ENCODE data around the gene CFAP43.
A peak's percentile ranks its signal among the peaks of the same experiment; 100 is the strongest.

Gene CFAP43

DNA sequence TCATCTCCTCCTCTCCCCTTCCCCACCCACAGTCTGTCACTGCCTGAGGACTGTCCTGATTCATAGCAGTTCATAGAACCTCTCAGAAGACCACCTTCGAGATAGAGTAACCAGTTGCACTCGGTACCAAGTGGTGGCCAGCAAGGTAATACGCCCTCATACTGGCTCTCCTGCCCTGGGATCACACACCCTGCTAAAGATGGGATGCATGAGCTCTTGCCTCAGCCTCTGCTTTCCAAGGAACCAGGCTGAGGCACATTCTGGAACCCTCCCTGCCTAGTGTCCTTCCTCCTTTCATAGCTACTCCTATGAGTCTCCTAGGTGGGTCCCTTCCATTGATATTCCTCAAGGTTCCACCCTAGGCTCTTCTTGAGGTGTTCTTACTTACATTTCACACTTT lies 15.5 kb downstream of the CFAP43 start:
- H2BK120ac ChIP-seq (ENCODE audit: low read depth, low read length): no peak overlapping the region
- no CpG with 5 or more reads among the region's 3 CpGs for WGBS (ENCODE audit: extremely low coverage, insufficient coverage, low lambda C conversion rate)
- H3K27ac ChIP-seq (ENCODE audit: low read depth, low read length): no peak overlapping the region
- H4K8ac ChIP-seq (ENCODE audit: low read depth, low read length): no peak overlapping the region
- no peak overlapping the region for H3K56ac ChIP-seq (ENCODE audit: low read length)
- no peaks in the 10 kb centered on the region for H3K27me3 ChIP-seq (ENCODE audit: insufficient read depth, low read length, poor library complexity)
- H2BK15ac ChIP-seq (replicated peaks; ENCODE audit: low read depth): no peak overlapping the region
- no peak overlapping the region for H3K23ac ChIP-seq (ENCODE audit: low read length)
- H3K79me1 ChIP-seq (ENCODE audit: low read length): no peaks in the 10 kb centered on the region
- H3K79me2 ChIP-seq (ENCODE audit: control insufficient read depth, insufficient read depth, low read length): no peaks in the 10 kb centered on the region
- no peak overlapping the region for H2BK5ac ChIP-seq (ENCODE audit: low read length)
- no peak overlapping the region for H3K18ac ChIP-seq (ENCODE audit: low read length)
- no peaks in the 10 kb centered on the region for H3K36me3 ChIP-seq (ENCODE audit: control insufficient read depth, insufficient read depth, low read length)
- H3K4me1 ChIP-seq (ENCODE audit: control insufficient read depth, low read depth, low read length): no peaks in the 10 kb centered on the region
- H2AK5ac ChIP-seq (ENCODE audit: low read length): no peak overlapping the region
- no peak overlapping the region for H3K4me3 ChIP-seq (ENCODE audit: low read length)
- DNase-seq: no peak
- H3K4me2 ChIP-seq (ENCODE audit: low read length): no peak overlapping the region
- no peak overlapping the region for H3K4ac ChIP-seq (ENCODE audit: low read depth, low read length)
- H3K9ac ChIP-seq (ENCODE audit: low read length): no peak overlapping the region
- no peak overlapping the region for H4K5ac ChIP-seq (ENCODE audit: low read length)

DNA sequence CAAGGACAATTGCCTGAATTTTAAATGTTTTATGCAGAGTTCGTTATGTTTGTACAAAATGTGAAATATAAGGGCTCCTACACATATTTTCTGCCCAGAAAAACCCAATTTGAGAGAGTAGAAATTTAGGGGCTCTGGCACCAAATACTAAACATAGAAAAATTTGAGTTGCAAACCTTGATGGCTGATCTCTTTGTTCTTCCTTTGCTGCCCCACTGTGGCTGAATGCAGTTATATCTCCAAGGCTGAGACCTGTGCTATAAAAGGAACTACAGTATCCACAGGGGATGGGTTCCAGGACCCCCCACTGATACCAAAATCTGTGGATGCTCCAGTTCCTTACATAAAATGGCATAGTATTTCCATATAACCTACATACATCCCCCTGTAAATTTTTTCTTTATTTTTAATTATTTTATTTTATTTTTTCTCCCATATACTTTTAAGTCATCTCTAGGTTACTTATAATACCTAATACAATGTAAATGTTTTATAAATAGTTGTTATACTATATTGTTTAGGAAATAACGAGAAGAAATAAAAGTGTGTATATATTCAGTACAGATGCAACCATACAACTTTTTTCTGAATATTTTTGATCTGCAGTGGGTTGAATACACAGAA lies 22.5 kb downstream of the CFAP43 start:
- Histone ChIP-seq H4K5ac (ENCODE audit: low read length) (no peak overlapping the region), H3K36me3 (ENCODE audit: control insufficient read depth, insufficient read depth, low read length) (no peaks in the 10 kb centered on the region), H3K18ac (ENCODE audit: low read length) (no peak overlapping the region), H2AK5ac (ENCODE audit: low read length) (no peak overlapping the region), H4K8ac (ENCODE audit: low read depth, low read length) (no peak overlapping the region), H3K56ac (ENCODE audit: low read length) (no peak overlapping the region), H3K79me1 (ENCODE audit: low read length) (no peaks in the 10 kb centered on the region), H3K23ac (ENCODE audit: low read length) (no peak overlapping the region), H3K4ac (ENCODE audit: low read depth, low read length) (no peak overlapping the region), H3K79me2 (ENCODE audit: control insufficient read depth, insufficient read depth, low read length) (no peaks in the 10 kb centered on the region), H2BK5ac (ENCODE audit: low read length) (no peak overlapping the region), H3K4me2 (ENCODE audit: low read length) (no peak overlapping the region), H3K9ac (ENCODE audit: low read length) (no peak overlapping the region), H3K4me1 (ENCODE audit: control insufficient read depth, low read depth, low read length) (no peaks in the 10 kb centered on the region), H3K27me3 (ENCODE audit: insufficient read depth, low read length, poor library complexity) (no peaks in the 10 kb centered on the region), H3K27ac (ENCODE audit: low read depth, low read length) (no peak overlapping the region), H2BK15ac (replicated peaks; ENCODE audit: low read depth) (no peak overlapping the region), H2BK120ac (ENCODE audit: low read depth, low read length) (no peak overlapping the region), H3K4me3 (ENCODE audit: low read length) (no peak overlapping the region)
- WGBS (ENCODE audit: extremely low coverage, insufficient coverage, low lambda C conversion rate): no CpG with 5 or more reads among the region's 2 CpGs
- DNase-seq: peak; percentile 73

DNA sequence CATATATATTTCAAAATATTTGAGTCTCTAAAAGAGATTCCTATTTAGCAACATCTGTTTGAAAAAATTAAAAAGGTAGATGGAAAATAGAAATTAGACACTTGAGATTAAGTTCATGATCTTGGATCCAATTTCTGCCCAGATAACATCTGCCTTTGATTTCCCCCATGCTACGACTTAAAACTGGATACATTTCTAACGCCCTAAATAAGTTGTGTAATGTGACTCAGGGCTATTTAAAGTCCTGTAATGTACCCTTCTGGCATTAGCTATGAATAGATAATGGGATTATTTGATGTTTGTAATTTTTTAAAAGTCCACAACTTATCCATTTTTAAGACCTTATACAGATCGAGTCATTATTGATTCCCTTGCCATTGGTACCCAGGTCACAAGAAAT lies 23.4 kb downstream of the CFAP43 start:
- H3K4me1 ChIP-seq (ENCODE audit: control insufficient read depth, low read depth, low read length): no peaks in the 10 kb centered on the region
- no peak overlapping the region for H3K4me2 ChIP-seq (ENCODE audit: low read length)
- no peaks in the 10 kb centered on the region for H3K36me3 ChIP-seq (ENCODE audit: control insufficient read depth, insufficient read depth, low read length)
- no peak overlapping the region for H2BK15ac ChIP-seq (replicated peaks; ENCODE audit: low read depth)
- H3K27ac ChIP-seq (ENCODE audit: low read depth, low read length): no peak overlapping the region
- H3K9ac ChIP-seq (ENCODE audit: low read length): no peak overlapping the region
- no peak overlapping the region for H2BK5ac ChIP-seq (ENCODE audit: low read length)
- no peak overlapping the region for H3K18ac ChIP-seq (ENCODE audit: low read length)
- H2BK120ac ChIP-seq (ENCODE audit: low read depth, low read length): no peak overlapping the region
- H3K4ac ChIP-seq (ENCODE audit: low read depth, low read length): no peak overlapping the region
- H3K23ac ChIP-seq (ENCODE audit: low read length): no peak overlapping the region
- no peaks in the 10 kb centered on the region for H3K79me1 ChIP-seq (ENCODE audit: low read length)
- H3K56ac ChIP-seq (ENCODE audit: low read length): no peak overlapping the region
- no peaks in the 10 kb centered on the region for H3K79me2 ChIP-seq (ENCODE audit: control insufficient read depth, insufficient read depth, low read length)
- no peak for DNase-seq
- no peak overlapping the region for H4K5ac ChIP-seq (ENCODE audit: low read length)
- H2AK5ac ChIP-seq (ENCODE audit: low read length): no peak overlapping the region
- WGBS (ENCODE audit: extremely low coverage, insufficient coverage, low lambda C conversion rate): no CpG with 5 or more reads among the region's 3 CpGs
- no peaks in the 10 kb centered on the region for H3K27me3 ChIP-seq (ENCODE audit: insufficient read depth, low read length, poor library complexity)
- H4K8ac ChIP-seq (ENCODE audit: low read depth, low read length): no peak overlapping the region
- H3K4me3 ChIP-seq (ENCODE audit: low read length): no peak overlapping the region

DNA sequence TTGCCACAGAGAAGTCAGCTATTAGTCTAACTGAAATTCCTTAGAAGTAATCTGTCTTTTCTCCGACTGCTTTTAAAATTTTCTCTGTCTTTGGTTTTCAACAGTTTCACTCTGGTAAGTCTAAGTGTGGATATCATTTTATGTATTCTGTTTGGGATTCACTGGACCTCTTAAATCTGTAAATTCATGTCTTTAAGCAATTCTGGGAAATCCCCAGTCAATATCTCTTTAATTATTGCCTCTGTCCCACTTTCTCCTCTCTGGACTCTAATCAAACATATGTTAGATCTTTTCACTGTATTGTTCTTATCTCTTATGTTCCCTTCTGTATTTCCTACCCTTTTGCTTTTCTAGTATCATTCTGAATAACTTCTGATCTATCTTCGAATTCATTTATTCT lies 29.9 kb downstream of the CFAP43 start:
- Histone ChIP-seq H2BK15ac (replicated peaks; ENCODE audit: low read depth) (no peak overlapping the region), H3K9ac (ENCODE audit: low read length) (no peak overlapping the region), H4K8ac (ENCODE audit: low read depth, low read length) (no peak overlapping the region), H4K5ac (ENCODE audit: low read length) (no peak overlapping the region), H3K56ac (ENCODE audit: low read length) (no peak overlapping the region), H3K36me3 (ENCODE audit: control insufficient read depth, insufficient read depth, low read length) (no peaks in the 10 kb centered on the region), H3K4me2 (ENCODE audit: low read length) (no peak overlapping the region), H2AK5ac (ENCODE audit: low read length) (no peak overlapping the region), H3K4me3 (ENCODE audit: low read length) (no peak overlapping the region), H3K4ac (ENCODE audit: low read depth, low read length) (no peak overlapping the region), H2BK120ac (ENCODE audit: low read depth, low read length) (no peak overlapping the region), H3K27me3 (ENCODE audit: insufficient read depth, low read length, poor library complexity) (no peaks in the 10 kb centered on the region), H3K27ac (ENCODE audit: low read depth, low read length) (no peak overlapping the region), H2BK5ac (ENCODE audit: low read length) (no peak overlapping the region), H3K79me1 (ENCODE audit: low read length) (no peaks in the 10 kb centered on the region), H3K18ac (ENCODE audit: low read length) (no peak overlapping the region), H3K79me2 (ENCODE audit: control insufficient read depth, insufficient read depth, low read length) (no peaks in the 10 kb centered on the region), H3K23ac (ENCODE audit: low read length) (no peak overlapping the region), H3K4me1 (ENCODE audit: control insufficient read depth, low read depth, low read length) (peaks cover 5% of the 10 kb centered on the region)
- no CpG with 5 or more reads among the region's 2 CpGs for WGBS (ENCODE audit: extremely low coverage, insufficient coverage, low lambda C conversion rate)
- DNase-seq: no peak

DNA sequence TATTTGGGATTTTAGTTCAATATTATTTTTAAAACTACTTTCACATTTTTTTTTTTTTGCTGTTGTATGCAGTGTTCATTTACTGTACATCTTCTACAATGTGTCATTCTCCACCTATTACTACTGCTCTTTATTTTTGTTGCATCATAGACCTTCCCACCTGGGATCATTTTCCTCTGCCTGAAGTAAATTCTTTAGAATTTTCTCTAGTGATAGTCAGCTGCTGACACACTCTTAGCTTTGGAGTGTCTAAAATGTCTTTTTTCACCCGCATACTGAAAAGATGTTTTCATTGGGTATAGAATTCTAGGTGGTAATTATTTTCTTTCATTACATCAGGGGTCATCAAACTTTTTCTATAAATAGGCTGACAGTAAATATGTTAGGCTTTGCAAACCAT lies 30.5 kb downstream of the CFAP43 start:
- H3K23ac ChIP-seq (ENCODE audit: low read length): no peak overlapping the region
- no peaks in the 10 kb centered on the region for H3K36me3 ChIP-seq (ENCODE audit: control insufficient read depth, insufficient read depth, low read length)
- no peak overlapping the region for H3K4me3 ChIP-seq (ENCODE audit: low read length)
- H3K9ac ChIP-seq (ENCODE audit: low read length): no peak overlapping the region
- DNase-seq: no peak
- no peak overlapping the region for H2BK15ac ChIP-seq (replicated peaks; ENCODE audit: low read depth)
- H4K8ac ChIP-seq (ENCODE audit: low read depth, low read length): no peak overlapping the region
- peaks cover 5% of the 10 kb centered on the region for H3K4me1 ChIP-seq (ENCODE audit: control insufficient read depth, low read depth, low read length)
- no peak overlapping the region for H2AK5ac ChIP-seq (ENCODE audit: low read length)
- H3K79me2 ChIP-seq (ENCODE audit: control insufficient read depth, insufficient read depth, low read length): no peaks in the 10 kb centered on the region
- no peak overlapping the region for H2BK120ac ChIP-seq (ENCODE audit: low read depth, low read length)
- no peak overlapping the region for H4K5ac ChIP-seq (ENCODE audit: low read length)
- no peaks in the 10 kb centered on the region for H3K79me1 ChIP-seq (ENCODE audit: low read length)
- no peak overlapping the region for H2BK5ac ChIP-seq (ENCODE audit: low read length)
- H3K18ac ChIP-seq (ENCODE audit: low read length): no peak overlapping the region
- no peaks in the 10 kb centered on the region for H3K27me3 ChIP-seq (ENCODE audit: insufficient read depth, low read length, poor library complexity)
- no peak overlapping the region for H3K27ac ChIP-seq (ENCODE audit: low read depth, low read length)
- H3K4ac ChIP-seq (ENCODE audit: low read depth, low read length): no peak overlapping the region
- no peak overlapping the region for H3K4me2 ChIP-seq (ENCODE audit: low read length)
- no CpG with 5 or more reads among the region's 1 CpG for WGBS (ENCODE audit: extremely low coverage, insufficient coverage, low lambda C conversion rate)
- H3K56ac ChIP-seq (ENCODE audit: low read length): no peak overlapping the region

DNA sequence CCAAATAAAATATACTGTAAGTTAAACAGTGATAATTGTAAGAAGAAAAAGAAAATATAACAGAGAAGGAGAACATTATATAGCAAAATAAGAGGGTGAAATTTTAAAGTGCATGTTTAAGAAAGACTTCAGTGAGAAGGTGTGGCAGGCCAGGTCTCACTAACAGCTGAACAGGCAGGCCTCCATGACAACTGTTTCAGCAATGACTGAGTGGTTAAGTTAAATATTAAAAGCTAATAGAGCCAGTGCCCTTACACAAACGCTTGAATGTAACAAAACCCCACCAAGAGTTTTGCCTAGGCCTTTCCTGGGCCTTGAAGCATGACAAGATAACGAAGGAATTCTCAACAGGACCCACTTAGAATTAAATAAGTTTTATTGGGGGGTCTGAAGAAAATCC lies 32.6 kb downstream of the CFAP43 start:
- no peak overlapping the region for H3K4me3 ChIP-seq (ENCODE audit: low read length)
- H3K36me3 ChIP-seq (ENCODE audit: control insufficient read depth, insufficient read depth, low read length): no peaks in the 10 kb centered on the region
- H3K56ac ChIP-seq (ENCODE audit: low read length): no peak overlapping the region
- no peak overlapping the region for H3K23ac ChIP-seq (ENCODE audit: low read length)
- H3K79me2 ChIP-seq (ENCODE audit: control insufficient read depth, insufficient read depth, low read length): no peaks in the 10 kb centered on the region
- H4K8ac ChIP-seq (ENCODE audit: low read depth, low read length): no peak overlapping the region
- H2BK5ac ChIP-seq (ENCODE audit: low read length): no peak overlapping the region
- H3K27me3 ChIP-seq (ENCODE audit: insufficient read depth, low read length, poor library complexity): no peaks in the 10 kb centered on the region
- no peak overlapping the region for H4K5ac ChIP-seq (ENCODE audit: low read length)
- peaks cover 5% of the 10 kb centered on the region for H3K4me1 ChIP-seq (ENCODE audit: control insufficient read depth, low read depth, low read length)
- no peaks in the 10 kb centered on the region for H3K79me1 ChIP-seq (ENCODE audit: low read length)
- no peak overlapping the region for H3K9ac ChIP-seq (ENCODE audit: low read length)
- WGBS (ENCODE audit: extremely low coverage, insufficient coverage, low lambda C conversion rate): no CpG with 5 or more reads among the region's 2 CpGs
- H2BK15ac ChIP-seq (replicated peaks; ENCODE audit: low read depth): no peak overlapping the region
- no peak overlapping the region for H3K18ac ChIP-seq (ENCODE audit: low read length)
- H2AK5ac ChIP-seq (ENCODE audit: low read length): no peak overlapping the region
- no peak overlapping the region for H3K27ac ChIP-seq (ENCODE audit: low read depth, low read length)
- no peak for DNase-seq
- no peak overlapping the region for H3K4me2 ChIP-seq (ENCODE audit: low read length)
- H3K4ac ChIP-seq (ENCODE audit: low read depth, low read length): no peak overlapping the region
- no peak overlapping the region for H2BK120ac ChIP-seq (ENCODE audit: low read depth, low read length)

All from mesendoderm (in vitro differentiated cells).